Erythroblast (primary cell): ENCODE measurements around the gene FAM20C.

Experiments used
- GATA1 ChIP-seq: IDR thresholded peaks from 2 replicates; pipeline ENCODE4 v1.6.1; 2011; ENCODE audit warnings: low read depth, mild to moderate bottlenecking, control low read depth, low read length, moderate library complexity
- POLR2A ChIP-seq: IDR thresholded peaks from 2 replicates; pipeline ENCODE4 v1.6.1; 2011; ENCODE audit warnings: mild to moderate bottlenecking, low read length

DNA sequence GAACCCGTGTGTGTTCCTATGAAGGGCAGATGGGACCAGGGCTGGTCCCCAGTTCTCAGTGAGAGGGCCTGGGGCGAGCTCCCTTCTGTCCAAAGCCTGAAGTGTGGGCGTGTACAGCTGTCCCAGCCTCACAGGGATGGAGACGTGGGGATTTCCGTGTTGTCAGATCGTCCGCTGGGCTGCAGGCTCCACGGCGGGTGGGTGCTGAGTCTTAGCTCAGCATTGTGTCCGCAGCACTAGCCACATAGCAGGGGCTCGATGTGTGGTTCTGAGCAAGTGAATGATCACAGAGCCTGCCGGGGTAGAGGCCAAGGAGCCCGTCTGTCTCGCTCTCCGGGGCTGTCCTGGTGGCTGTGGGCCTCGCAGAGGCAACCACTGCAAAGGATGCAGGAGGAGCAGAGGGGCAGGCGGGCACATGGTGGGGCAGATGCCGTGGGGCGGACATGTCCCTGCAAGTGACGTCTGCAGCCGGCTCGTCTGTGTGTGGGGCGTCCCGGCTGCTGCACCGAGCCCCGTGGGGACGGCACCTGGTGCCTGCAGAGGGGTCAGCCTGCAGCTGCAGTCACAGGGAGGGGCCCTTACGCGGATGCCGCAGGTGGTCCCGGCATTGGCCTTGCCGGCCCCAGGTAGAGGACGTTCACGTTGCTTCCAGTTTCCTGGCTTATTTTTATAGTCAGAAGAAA is 30.9 kb downstream of the FAM20C start:
- no peak for TF ChIP-seq POLR2A
- TF ChIP-seq GATA1 = no peak
